SK-N-MC (cell line): ENCODE data around the gene NFIX.

Experiments used
- EZH2 ChIP-seq: fragments of 200-600 bp; sonication (generic); IDR thresholded peaks from one replicate; pipeline ENCODE4 v1.6.1; 2017; ENCODE audit warnings: antibody characterized with exemption
- FOXP2 ChIP-seq: optimal IDR thresholded peaks from 2 replicates; pipeline ENCODE3; 2011; ENCODE audit warnings: mild to moderate bottlenecking, moderate library complexity; ENCODE audit not compliant: insufficient read depth; ENCODE audit errors: extremely low read length, control extremely low read depth
- POLR2AphosphoS5 ChIP-seq: IDR thresholded peaks from 2 replicates; pipeline ENCODE4 v1.6.1; 2012; ENCODE audit warnings: mild to moderate bottlenecking, low read depth, low read length, borderline replicate concordance

DNA sequence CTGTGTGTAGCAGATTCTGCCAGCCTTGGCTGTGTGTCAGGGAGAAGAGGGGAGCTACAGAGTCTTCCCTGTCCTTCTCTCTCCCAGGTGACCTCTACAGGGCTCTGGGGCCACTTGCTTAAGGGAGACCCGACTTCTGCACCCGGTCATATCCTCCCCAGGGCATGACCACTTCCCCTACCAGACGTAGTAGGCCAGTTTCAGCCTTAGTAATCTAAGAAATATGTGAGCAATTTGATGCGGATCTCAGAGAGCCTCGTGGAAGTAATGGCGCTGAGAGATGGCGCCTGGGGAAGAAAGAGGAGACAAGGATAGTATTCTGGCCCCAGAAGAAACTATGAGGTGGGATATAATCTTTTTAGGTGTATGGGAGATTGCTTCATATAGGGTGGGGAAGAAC, 41.9 kb downstream of the NFIX start:
- no peak for TF ChIP-seq EZH2
- TF ChIP-seq POLR2AphosphoS5: no peak
- no peak for TF ChIP-seq FOXP2
